Colonic mucosa (tissue), 4 donors: ENCODE results near the gene ADIRF. TPM values are rescaled to one million over a fixed set of nuclear protein-coding genes. Genes with fewer than 3 reads are reported as not detected.
"Not testable (repeated sequence)": the region's sequence is repeated elsewhere in the genome, so short reads cannot be mapped to it uniquely, and the experiment has no call there.

ENCODE experiments used
- DNase-seq: peaks from one replicate; pipeline ENCODE4 v3.0.0-alpha.2; 2020
- H3K27ac ChIP-seq: fragments of 200-600 bp; one replicate; pipeline ENCODE4 v1.8.0; 2021
- H3K27me3 ChIP-seq: fragments of 200-600 bp; one replicate; pipeline ENCODE4 v1.8.0; 2021
- H3K36me3 ChIP-seq: fragments of 200-600 bp; one replicate; pipeline ENCODE4 v1.8.0; 2021
- H3K4me1 ChIP-seq: fragments of 200-600 bp; one replicate; pipeline ENCODE4 v1.8.0; 2021; ENCODE audit warnings: mild to moderate bottlenecking
- H3K4me3 ChIP-seq: fragments of 200-600 bp; one replicate; pipeline ENCODE4 v1.8.0; 2021
- H3K9ac ChIP-seq, 2 donors: one replicate each; pipeline ENCODE4 v1.7.0; 2013; ENCODE audit warnings: control low read depth in 2 of 2, low read depth in 2 of 2, low read length in 2 of 2
- H3K9me3 ChIP-seq: fragments of 200-600 bp; one replicate; pipeline ENCODE4 v1.8.0; 2021
- intact Hi-C: fragments of 100-400 bp; cut with DNase I; formaldehyde crosslinking; loops from one replicate; pipeline ENCODE4 v1.14.1; 2022
- total RNA-seq, 2 donors: library from RNA; stranded (reverse); fragmentation: NEBNext Ultra II Directional in 1 of 2; extraction: Animal tissue kit (Norgen Biotek cat#: 25700) in 1 of 2; gene quantifications; one replicate each; pipeline ENCODE4 v1.2.1, GENCODE V29; 2021
- donor health status: healthy.
- donor health status: DM: no; HTN: no; CAD: no.
- donor health status: DM: no; HTN: no; CAD: no.

Gene ADIRF
- total RNA-seq, 2 donors from 2014 or later: 41.5 to 91.2 TPM

GRCh38 chr10:87019504-87019903 is 51.2 kb downstream of the ADIRF start:
- H3K9me3 ChIP-seq, DNase-seq, H3K4me1 ChIP-seq, H3K36me3 ChIP-seq, H3K9ac ChIP-seq, H3K4me3 ChIP-seq, H3K27ac ChIP-seq, intact Hi-C loops, H3K27me3 ChIP-seq: not testable (repeated sequence)

GRCh38 chr10:87020056-87020455 is 51.8 kb downstream of the ADIRF start, which contains the start of gene FAM25A:
Gene FAM25A (plus strand): TSS chr10:87020294. CDS start chr10:87020325, 31 bp downstream.
- H3K27ac ChIP-seq, DNase-seq, H3K4me1 ChIP-seq, intact Hi-C loops, H3K9ac ChIP-seq, H3K4me3 ChIP-seq, H3K36me3 ChIP-seq, H3K9me3 ChIP-seq, H3K27me3 ChIP-seq: not testable (repeated sequence)

Other genes starting within 250 kb of the ADIRF start
- gene BMPR1A, start 211.9 kb upstream of the ADIRF start, total RNA-seq: 10 to 100 TPM; 37.4 to 50.9 TPM
- gene MMRN2, start 10.9 kb upstream of the ADIRF start, total RNA-seq: 1 to 10 TPM; 3.4 to 7.4 TPM
- 1 to 10 TPM; 2.6 to 6.6 TPM for gene SNCG, start 9.9 kb upstream of the ADIRF start, total RNA-seq
- gene FAM25A, start 51.8 kb downstream of the ADIRF start, total RNA-seq: not detected
- gene GLUD1, start 126.4 kb downstream of the ADIRF start, total RNA-seq: 100 to 1,000 TPM in 1 of 2 donors, 10 to 100 TPM in 1; 94.1 to 207 TPM
- 10 to 100 TPM; 27.8 to 28.3 TPM for gene SHLD2, start 126.7 kb downstream of the ADIRF start, total RNA-seq